ENCODE measurements around the gene SEMA4B.

- no peak for TF ChIP-seq CTCF (IDR thresholded peaks at IDR 0.05; ENCODE audit: low read depth, low read length, poor library complexity, severe bottlenecking)
- no peak for TF ChIP-seq EZH2phosphoT487 (IDR thresholded peaks at IDR 0.05; ENCODE audit: borderline replicate concordance, low read length)
Observed at GRCh38 chr15:90222547-90222946, 21.4 kb downstream of the SEMA4B start.
